ENCODE results near the gene OR2K2.
A peak's percentile ranks its signal among the peaks of the same experiment; 100 is the strongest.

Gene OR2K2

DNA sequence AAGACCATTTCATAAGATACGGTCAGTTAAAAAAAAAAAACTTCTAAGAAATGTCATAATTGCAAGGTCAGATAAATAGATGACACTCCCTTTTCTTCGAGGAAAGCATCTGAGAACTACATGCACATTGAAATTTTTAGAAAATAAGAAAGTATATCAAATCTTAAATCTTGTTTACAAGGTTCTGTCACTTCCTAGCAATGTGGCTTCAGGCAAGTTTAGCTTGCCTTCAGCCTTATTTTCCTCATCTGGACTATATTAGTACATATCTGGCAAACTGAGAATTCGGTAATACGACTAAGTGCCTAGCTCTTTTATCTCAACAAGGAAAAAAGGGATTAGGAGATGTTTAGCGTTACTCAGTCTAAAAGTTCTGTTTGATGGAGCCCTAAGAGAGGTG is 32.5 kb upstream of the OR2K2 start:
- intact Hi-C loops (cut with DNase I; ENCODE audit: low total_unique reads), result no loop called here
- Histone ChIP-seq H3K4me3 (no peak overlapping the region), H3K4me1 (no peaks in the 10 kb centered on the region), H3K27me3 (no peaks in the 10 kb centered on the region), H3K36me3 (peaks cover 37 to 69% (median 60%) of the 10 kb centered on the region in 3 donors), H3K9me3 (no peaks in the 10 kb centered on the region), H3K27ac (no peak overlapping the region)
- TF ChIP-seq, protein P1, sequence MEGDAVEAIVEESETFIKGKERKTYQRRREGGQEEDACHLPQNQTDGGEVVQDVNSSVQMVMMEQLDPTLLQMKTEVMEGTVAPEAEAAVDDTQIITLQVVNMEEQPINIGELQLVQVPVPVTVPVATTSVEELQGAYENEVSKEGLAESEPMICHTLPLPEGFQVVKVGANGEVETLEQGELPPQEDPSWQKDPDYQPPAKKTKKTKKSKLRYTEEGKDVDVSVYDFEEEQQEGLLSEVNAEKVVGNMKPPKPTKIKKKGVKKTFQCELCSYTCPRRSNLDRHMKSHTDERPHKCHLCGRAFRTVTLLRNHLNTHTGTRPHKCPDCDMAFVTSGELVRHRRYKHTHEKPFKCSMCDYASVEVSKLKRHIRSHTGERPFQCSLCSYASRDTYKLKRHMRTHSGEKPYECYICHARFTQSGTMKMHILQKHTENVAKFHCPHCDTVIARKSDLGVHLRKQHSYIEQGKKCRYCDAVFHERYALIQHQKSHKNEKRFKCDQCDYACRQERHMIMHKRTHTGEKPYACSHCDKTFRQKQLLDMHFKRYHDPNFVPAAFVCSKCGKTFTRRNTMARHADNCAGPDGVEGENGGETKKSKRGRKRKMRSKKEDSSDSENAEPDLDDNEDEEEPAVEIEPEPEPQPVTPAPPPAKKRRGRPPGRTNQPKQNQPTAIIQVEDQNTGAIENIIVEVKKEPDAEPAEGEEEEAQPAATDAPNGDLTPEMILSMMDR (IDR thresholded peaks at IDR 0.05), result no peak
- DNase-seq, result no peak

DNA sequence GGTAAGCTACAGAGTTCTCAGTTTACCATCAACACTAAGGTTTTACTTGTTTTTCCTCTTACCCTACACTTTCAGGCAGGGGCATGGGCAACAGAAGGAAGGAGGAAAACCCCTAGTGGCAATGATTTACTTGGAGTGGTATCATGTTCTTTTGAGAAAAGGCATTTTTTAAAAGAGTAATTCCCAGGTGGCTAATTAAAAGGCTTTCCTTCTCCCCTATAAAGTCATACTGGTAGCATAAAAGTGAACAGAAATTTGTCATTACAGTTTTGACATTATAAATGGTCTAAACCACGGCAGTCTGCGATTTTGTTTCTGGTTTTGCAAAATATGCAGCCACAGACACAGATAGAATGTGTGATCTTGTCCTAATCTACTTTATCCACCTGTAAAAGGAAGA is 30.9 kb upstream of the OR2K2 start:
- intact Hi-C loops (cut with DNase I; ENCODE audit: low total_unique reads), result no loop called here
- Histone ChIP-seq H3K4me1 (peaks cover 0 to 7% (median 4%) of the 10 kb centered on the region in 4 donors), H3K36me3 (peaks cover 31 to 52% (median 44%) of the 10 kb centered on the region in 3 donors), H3K4me3 (no peak overlapping the region), H3K27ac (no peak overlapping the region), H3K9me3 (no peaks in the 10 kb centered on the region), H3K27me3 (no peaks in the 10 kb centered on the region)
- TF ChIP-seq, protein P1 (IDR thresholded peaks at IDR 0.05), result no peak
- no peak for DNase-seq

DNA sequence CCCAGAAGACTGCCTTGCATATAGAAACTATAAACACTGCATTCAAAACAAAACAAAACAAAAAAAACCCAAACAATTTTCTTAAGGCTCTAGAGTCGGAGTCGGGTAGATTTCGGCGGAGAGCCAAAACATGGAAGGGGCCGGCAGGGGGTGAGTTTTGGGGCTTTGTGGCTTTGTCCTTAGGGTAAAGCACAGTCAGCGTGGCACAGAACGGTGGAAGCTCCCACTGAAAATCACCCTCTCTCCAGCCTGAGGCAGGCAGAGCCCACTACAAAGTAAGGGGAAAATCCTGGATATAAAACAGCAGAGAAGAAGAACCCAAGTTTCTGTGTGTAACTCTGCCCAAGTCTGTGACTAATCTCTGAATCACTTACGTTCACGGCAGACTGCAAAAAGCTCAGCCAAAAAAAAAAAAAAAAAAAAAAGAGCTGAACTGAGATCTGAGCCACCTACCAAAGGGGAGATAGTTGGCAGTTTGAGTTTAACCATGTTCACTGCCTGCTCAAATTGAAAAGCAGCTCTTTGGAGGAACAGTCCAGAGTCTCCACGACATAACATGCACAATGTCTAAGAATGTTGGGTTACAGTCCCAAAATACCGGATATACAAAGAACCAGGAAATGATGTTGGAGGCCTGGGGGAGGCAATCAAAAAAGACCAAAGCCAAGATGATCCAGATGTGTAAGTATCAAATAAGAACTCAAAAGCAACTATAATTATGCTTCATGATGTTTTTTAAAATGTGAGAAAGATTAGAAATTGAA is 26.6 kb upstream of the OR2K2 start:
- no peaks in the 10 kb centered on the region for H3K27me3 ChIP-seq
- DNase-seq, result no peak
- peaks cover 0 to 2% (median 0%) of the 10 kb centered on the region in 3 donors for H3K9me3 ChIP-seq
- peak overlapping the region; percentile 13 to 36 for H3K4me3 ChIP-seq
- peaks cover 0 to 9% (median 4%) of the 10 kb centered on the region in 4 donors for H3K4me1 ChIP-seq
- H3K27ac ChIP-seq, result peak overlapping the region in 1 of 2 donors; percentile 4
- TF ChIP-seq, protein P1 (IDR thresholded peaks at IDR 0.05), result no peak
- H3K36me3 ChIP-seq, result peaks cover 0 to 10% (median 8%) of the 10 kb centered on the region in 3 donors
- intact Hi-C loops (cut with DNase I; ENCODE audit: low total_unique reads), result no loop called here

DNA sequence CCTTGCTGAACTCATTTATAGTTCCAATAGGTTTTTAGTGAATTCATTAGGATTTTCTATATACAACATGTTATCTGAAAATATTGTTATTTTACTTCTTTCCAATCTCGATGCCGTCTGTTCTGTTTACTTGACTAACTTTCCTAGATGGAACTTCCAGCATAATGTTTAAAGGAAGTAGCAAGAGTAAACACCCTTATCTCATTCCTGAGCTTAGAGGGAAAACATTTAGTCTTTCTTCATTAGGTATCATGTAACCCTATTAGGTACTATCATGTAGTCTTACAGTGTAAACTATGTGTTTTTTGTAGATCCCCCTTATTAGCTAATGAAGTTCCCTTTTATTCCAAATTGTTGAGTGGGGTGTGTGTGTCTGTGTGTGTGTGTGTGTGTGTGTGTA is 22.5 kb upstream of the OR2K2 start:
- Histone ChIP-seq H3K4me3 (no peak overlapping the region), H3K4me1 (peaks cover 0 to 9% (median 4%) of the 10 kb centered on the region in 4 donors), H3K36me3 (no peaks in the 10 kb centered on the region), H3K27me3 (peaks cover 0 to 4% of the 10 kb centered on the region in 2 donors), H3K9me3 (peaks cover 0 to 2% (median 0%) of the 10 kb centered on the region in 3 donors), H3K27ac (no peak overlapping the region)
- intact Hi-C loops (cut with DNase I; ENCODE audit: low total_unique reads), result no loop called here
- no peak for DNase-seq
- TF ChIP-seq, protein P1 (IDR thresholded peaks at IDR 0.05), result no peak

DNA sequence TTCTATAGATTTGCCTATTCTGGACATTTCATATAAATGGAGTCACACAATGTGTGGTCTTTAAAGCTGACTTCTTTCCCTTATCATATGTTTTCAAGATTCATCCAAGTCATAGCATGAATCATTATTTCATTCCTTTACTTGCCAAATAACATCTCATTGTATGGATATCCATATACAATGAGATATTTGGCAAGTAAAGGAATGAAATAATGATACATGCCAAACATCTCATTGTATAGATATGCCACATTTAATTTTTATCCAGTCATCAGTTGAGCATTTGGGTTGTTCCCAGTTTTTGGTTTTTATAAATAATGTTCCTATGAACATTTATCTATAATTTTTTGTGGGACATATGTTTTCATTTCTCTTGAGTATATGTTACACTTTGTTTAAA is 20.5 kb upstream of the OR2K2 start:
- TF ChIP-seq, protein P1 (IDR thresholded peaks at IDR 0.05), result no peak
- Histone ChIP-seq H3K4me3 (no peak overlapping the region), H3K4me1 (no peaks in the 10 kb centered on the region), H3K27me3 (peaks cover 0 to 4% of the 10 kb centered on the region in 2 donors), H3K36me3 (no peaks in the 10 kb centered on the region), H3K9me3 (peaks cover 0 to 2% (median 0%) of the 10 kb centered on the region in 3 donors), H3K27ac (no peak overlapping the region)
- no peak for DNase-seq
- intact Hi-C loops (cut with DNase I; ENCODE audit: low total_unique reads), result no loop called here

Data from tibial artery (tissue), 4 donors.